ENCODE data around the gene CSGALNACT2. TPM values are rescaled to one million over a fixed set of nuclear protein-coding genes. Genes with fewer than 3 reads are reported as not detected.
"Not testable (repeated sequence)": the region's sequence is repeated elsewhere in the genome, so short reads cannot be mapped to it uniquely, and the experiment has no call there.

The CSGALNACT2 gene
- total RNA-seq: 10 to 100 TPM; 17.0 to 17.4 TPM

GRCh38 chr10:43138021-43138756 lies at the start of gene CSGALNACT2:
CSGALNACT2 (plus strand) TSS chr10:43138445; CDS start chr10:43155150, 16,705 bp downstream.
- ChIA-PET CTCF (interaction anchor here (1.4 to 3.3 kb wide), 4 partner anchors 9 to 161 kb away, joined by 3 to 11 read pairs (median 5); no protein-coding TSS in a partner anchor), POLR2A (interaction anchor here (0.6 to 4.4 kb wide), 7 partner anchors 8 to 261 kb away, joined by 3 to 39 read pairs (median 5); no protein-coding TSS in a partner anchor)

- ChIA-PET CTCF (no interaction called here), POLR2A (no interaction called here)
These were observed 48.7 kb upstream of the CSGALNACT2 start for GRCh38 chr10:43089519-43089918.

GRCh38 chr10:43090188-43090587 lies 48.1 kb upstream of the CSGALNACT2 start:
- ChIA-PET POLR2A (no interaction called here), CTCF (no interaction called here)

- CTCF ChIA-PET: no interaction called here
- POLR2A ChIA-PET: no interaction called here
These were observed 47.6 kb upstream of the CSGALNACT2 start for GRCh38 chr10:43090664-43091063.

- ChIA-PET POLR2A (no interaction called here), CTCF (interaction anchor here (0.6 kb wide), 1 partner anchor 45 kb away, joined by 3 read pairs; no protein-coding TSS in a partner anchor)
These were observed 46.4 kb upstream of the CSGALNACT2 start for GRCh38 chr10:43091846-43092245.

GRCh38 chr10:43093423-43094076 lies 44.7 kb upstream of the CSGALNACT2 start:
- ChIA-PET CTCF (interaction anchor here (2.6 kb wide), 1 partner anchor 12 kb away, joined by 7 read pairs; no protein-coding TSS in a partner anchor), POLR2A (no interaction called here)

- CTCF ChIA-PET: interaction anchor here (2.6 kb wide), 1 partner anchor 11 kb away, joined by 7 read pairs; no protein-coding TSS in a partner anchor
These were observed 44.2 kb upstream of the CSGALNACT2 start for GRCh38 chr10:43094085-43094484.

GRCh38 chr10:43099339-43099738 lies 38.9 kb upstream of the CSGALNACT2 start:
- POLR2A ChIA-PET, CTCF ChIA-PET: not testable (repeated sequence)

More at GRCh38 chr10:43094085-43094484, 44.2 kb upstream of the CSGALNACT2 start:
- POLR2A ChIA-PET: no interaction called here

- POLR2A ChIA-PET: interaction anchor here (0.7 kb wide), 1 partner anchor 320 kb away, joined by 6 read pairs; no protein-coding TSS in a partner anchor
- CTCF ChIA-PET: no interaction called here
These were observed 38.3 kb upstream of the CSGALNACT2 start for GRCh38 chr10:43099928-43100327.

- ChIA-PET CTCF (no interaction called here), POLR2A (interaction anchor here (0.7 kb wide), 1 partner anchor 320 kb away, joined by 6 read pairs; no protein-coding TSS in a partner anchor)
These were observed 37.9 kb upstream of the CSGALNACT2 start for GRCh38 chr10:43100366-43100765.

GRCh38 chr10:43102063-43102828 lies 36.0 kb upstream of the CSGALNACT2 start:
- CTCF ChIA-PET: interaction anchor here (1.4 kb wide), 1 partner anchor 237 kb away, joined by 4 read pairs; no protein-coding TSS in a partner anchor
- POLR2A ChIA-PET: no interaction called here

- POLR2A ChIA-PET: no interaction called here
- CTCF ChIA-PET: interaction anchor here (0.8 to 2.3 kb wide), 5 partner anchors 11 to 352 kb away, joined by 3 to 8 read pairs (median 7); no protein-coding TSS in a partner anchor
These were observed 32.9 kb upstream of the CSGALNACT2 start for GRCh38 chr10:43105102-43105955.

- ChIA-PET CTCF (interaction anchor here (1.5 to 2.3 kb wide), 3 partner anchors 11 to 352 kb away, joined by 7 to 8 read pairs (median 7); no protein-coding TSS in a partner anchor), POLR2A (no interaction called here)
These were observed 32.4 kb upstream of the CSGALNACT2 start for GRCh38 chr10:43105956-43106229.

- CTCF ChIA-PET: interaction anchor here (1.5 to 2.3 kb wide), 3 partner anchors 12 to 353 kb away, joined by 7 to 8 read pairs (median 7); no protein-coding TSS in a partner anchor
- POLR2A ChIA-PET: no interaction called here
These were observed 31.8 kb upstream of the CSGALNACT2 start for GRCh38 chr10:43106256-43107091.

- POLR2A ChIA-PET: no interaction called here
- CTCF ChIA-PET: no interaction called here
These were observed 29.3 kb upstream of the CSGALNACT2 start for GRCh38 chr10:43108951-43109350.

- ChIA-PET CTCF (no interaction called here), POLR2A (no interaction called here)
These were observed 28.5 kb upstream of the CSGALNACT2 start for GRCh38 chr10:43109671-43110249.

- CTCF ChIA-PET: interaction anchor here (0.7 kb wide), 1 partner anchor 716 kb away, joined by 4 read pairs; no protein-coding TSS in a partner anchor
- POLR2A ChIA-PET: no interaction called here
These were observed 27.7 kb upstream of the CSGALNACT2 start for GRCh38 chr10:43110338-43111071.
